IPS DF 4.7 (cell line): Measurements from ENCODE around the gene FBLN2.

ENCODE experiments used
- DNase-seq: peaks from one replicate; pipeline ENCODE4 v3.0.0-alpha.2; 2013; ENCODE audit warnings: low spot score; ENCODE audit errors: extremely low read depth

The FBLN2 gene

DNA sequence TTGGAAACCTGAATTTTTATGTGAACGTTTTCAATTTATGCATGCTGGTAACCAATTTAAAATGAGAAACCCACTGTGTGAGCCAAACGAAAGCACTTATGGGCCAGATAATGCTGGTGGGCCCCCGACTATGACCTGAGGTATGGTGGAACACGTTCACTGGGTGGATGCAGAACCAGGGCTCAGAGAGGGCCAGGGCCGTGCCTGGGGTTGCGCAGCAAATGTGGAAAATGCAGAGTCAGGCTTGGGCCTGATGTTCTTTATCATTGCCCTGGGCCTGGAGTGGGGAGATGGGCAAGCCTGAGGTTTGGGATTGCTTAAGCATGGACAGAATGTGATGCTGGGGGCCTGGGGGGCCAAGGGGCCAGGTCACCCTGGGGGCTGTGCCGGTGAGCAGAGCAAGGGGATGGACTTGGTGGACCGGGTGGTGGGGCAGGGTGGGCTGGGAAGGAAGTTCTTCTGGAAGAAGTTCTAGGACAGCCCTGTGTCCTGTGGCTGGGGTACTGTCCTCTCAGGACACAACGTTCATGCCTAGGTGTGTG, 17.9 kb downstream of the FBLN2 start:
- no peak for DNase-seq

DNA sequence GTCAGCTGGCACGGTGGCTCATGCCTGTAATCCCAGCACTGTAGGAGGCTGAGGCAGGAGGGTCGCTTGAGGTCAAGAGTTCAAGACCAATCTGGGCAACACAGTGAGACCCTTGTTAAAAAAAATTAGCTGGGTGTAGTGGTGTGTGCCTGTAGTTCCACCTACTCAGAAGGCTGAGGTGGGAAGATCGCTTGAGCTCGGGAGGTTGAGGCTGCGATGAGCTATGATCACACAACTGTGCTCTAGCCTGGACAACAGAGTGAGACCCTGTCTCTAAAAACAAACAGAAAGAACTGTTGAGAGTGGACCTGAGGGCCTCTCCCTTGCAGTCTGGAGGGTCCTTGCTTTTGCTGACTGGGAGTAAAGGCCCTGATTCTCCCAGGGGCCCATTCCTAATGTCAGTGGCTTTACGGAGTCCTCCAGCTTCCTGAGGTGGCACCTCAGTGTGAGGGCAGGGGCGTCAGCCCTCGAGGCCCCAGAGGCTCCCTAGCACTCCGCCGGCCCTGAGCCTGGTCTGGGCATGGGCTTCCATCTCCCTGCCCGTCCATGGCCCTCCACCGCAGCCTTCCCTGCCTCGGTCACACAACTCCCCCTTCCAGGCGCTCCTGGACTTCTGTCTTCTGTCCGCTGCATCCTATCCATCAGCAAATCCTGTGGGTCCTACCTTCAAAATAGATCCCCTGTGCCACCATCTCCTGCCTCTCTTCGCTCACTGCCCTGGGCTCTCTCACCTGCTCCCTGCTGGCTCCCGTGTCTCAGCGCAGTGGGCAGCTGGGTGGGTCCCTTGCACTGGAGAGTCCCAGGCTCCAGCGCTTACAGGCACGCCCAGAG, 19.0 kb downstream of the FBLN2 start:
- no peak for DNase-seq

- DNase-seq: no peak
These were observed 19.6 kb downstream of the FBLN2 start for GRCh38 chr3:13568515-13569028.

DNA sequence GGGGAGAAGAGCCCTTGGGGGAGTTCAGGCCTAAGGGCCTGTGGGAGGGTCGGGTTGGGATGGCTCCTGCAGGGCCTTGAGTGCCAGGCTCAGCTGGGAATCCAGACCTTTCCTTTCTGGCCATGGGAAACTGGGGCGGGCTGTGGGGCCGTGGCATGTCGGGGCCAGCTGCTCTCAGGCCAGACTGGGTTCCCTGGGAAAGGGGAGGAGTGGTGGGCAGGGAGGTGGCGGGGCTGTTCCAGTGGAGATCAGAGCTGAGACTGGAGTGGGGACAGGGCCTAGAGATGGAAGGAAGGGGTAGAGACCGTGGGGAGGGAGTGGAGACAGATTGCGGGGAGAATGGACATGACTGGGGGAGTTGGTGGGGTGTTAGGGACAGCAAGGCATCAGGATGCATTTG, 20.3 kb downstream of the FBLN2 start:
- no peak for DNase-seq

- DNase-seq: no peak
These were observed 20.9 kb downstream of the FBLN2 start for GRCh38 chr3:13569641-13570390.

- DNase-seq: no peak
These were observed 21.7 kb downstream of the FBLN2 start for GRCh38 chr3:13570391-13571194.

- no peak for DNase-seq
These were observed 22.3 kb downstream of the FBLN2 start for GRCh38 chr3:13571264-13571663.

GRCh38 chr3:13571831-13572750, 23.2 kb downstream of the FBLN2 start:
- DNase-seq: no peak

- DNase-seq: no peak
These were observed 24.1 kb downstream of the FBLN2 start for GRCh38 chr3:13572926-13573623.

DNA sequence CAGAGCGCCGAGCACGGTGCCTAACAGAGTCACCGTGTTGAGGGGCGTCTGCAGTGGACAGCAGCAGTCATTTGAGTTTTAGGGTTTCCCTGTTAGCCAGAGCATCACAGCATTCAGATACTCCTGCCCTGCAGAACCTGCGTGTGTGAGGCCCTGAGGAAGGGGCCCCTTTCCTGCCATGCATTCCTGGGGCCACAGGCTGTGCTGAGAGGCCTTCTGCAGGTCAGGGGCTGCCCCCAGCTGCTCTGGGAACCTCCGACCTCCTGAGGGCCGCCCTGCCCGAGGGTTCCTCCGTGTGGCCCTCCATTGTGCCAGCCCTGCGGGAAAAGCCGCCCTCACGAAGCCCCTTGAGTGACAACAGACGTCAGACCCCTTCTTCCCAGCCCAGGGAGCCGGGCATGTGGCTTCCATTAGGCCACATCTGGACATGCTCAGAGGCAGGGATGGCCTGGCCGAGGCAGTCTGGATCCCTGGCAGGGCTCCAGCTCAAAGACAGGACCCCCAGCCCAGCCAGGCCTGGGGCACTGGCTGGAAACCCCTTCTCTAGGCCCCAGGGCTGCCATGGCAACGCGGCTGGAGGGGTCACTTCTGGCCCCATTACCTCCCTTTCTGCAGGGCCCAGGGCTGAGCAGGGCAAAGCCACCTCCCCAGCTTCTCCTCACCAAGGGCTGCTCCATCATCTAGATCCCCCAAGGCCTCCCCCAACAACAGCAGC, 25.3 kb downstream of the FBLN2 start:
- DNase-seq: no peak

DNA sequence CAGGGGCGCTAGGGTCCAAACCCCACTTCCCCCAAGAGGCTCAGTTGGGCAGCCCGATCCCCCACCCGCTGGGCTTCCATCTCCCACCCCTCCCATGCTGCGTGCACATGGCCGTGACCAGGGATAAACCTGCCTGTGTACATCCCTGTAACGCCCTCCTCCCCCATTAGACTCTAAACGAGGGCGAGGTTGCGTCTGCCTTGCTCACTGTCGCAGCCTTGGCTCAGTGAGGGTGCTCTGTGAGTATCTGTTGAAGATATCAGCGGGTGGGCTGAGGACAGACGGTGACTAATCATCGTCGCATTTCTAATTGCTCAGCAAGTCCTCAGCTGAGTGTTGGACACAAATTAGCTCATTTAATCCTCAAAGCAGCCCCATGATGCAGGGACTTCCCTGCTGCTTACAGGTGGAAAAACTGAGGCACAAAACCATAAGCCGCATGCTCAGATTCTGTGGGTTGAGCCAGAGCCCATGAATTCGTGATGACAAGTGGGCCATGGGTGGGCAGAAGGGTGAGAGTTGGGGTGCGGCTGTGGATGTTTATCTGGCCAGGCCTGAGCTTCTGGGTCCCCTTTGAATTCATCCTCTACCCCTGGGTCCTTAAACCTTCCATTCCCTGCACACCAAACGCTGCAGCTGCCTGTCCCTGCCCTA, 26.0 kb downstream of the FBLN2 start:
- DNase-seq: no peak

- DNase-seq: no peak
These were observed 26.6 kb downstream of the FBLN2 start for GRCh38 chr3:13575459-13576061.

DNA sequence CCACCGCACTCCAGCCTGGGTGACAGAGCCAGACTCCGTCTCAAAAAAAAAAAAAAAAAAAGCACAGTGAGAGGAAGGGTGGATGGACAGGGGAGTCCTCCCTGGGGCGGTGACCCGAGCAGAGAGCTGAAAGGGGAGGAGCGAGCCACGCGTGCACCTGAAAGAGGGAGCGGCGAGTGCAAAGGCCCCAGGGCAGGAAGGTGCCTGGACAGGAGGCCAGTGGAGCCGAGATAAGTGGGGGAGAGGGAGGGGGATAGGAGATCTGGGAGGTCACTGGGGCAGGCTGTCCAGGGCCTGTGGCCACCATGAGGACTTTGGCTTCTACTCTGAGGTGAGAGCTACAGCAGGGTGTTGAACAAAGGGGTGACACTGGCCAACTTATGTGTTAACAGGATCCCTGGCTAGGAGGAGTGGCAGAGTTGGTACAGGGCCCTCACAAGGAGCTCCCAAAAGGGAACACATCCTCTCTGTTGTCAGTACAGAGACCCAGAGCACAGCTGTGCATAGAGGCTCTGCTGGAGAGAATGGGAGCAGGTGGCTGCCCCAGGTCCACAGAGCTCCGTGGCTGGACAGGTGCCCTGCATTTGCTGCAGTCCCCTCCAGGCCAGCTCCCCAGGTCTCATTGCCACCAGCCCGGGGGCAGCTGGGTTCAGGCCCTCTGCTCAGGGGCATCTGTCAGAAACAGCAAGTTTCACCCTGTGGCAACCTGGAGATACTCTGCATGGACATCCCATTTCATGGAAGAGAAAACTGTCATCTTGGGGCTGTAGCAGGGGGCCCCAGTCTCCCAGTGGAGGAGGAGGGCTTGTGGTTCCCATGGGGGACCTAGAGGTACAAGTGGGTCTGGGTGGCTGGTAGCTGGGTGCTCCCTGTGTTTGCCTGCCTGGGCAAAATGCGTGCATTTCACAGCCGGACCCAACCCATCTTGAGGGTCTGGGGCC, 28.5 kb downstream of the FBLN2 start:
- DNase-seq: no peak

DNA sequence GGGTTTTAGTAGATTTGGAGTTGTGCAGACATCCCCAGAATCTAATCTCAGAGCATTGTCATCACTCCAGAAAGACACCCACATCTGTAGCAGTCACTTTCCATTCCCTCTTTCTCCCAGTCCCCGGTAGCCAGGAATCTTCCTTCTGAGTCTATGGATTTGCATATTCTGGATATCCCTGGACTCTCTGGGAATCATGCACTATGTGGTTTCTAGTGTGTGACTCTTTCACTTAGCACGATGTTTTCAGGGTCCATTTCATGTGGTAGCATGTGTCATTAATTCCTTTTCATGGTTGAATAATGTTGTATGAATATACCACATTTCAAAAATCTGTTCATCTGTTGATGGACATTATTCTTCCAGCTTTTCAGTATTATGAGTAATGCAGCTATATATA, 29.3 kb downstream of the FBLN2 start:
- DNase-seq: no peak

GRCh38 chr3:13579063-13579462, 30.1 kb downstream of the FBLN2 start:
- DNase-seq: no peak

GRCh38 chr3:13580256-13581023, 31.5 kb downstream of the FBLN2 start:
- no peak for DNase-seq
